ENCODE measurements around the gene NINJ2.

DNA sequence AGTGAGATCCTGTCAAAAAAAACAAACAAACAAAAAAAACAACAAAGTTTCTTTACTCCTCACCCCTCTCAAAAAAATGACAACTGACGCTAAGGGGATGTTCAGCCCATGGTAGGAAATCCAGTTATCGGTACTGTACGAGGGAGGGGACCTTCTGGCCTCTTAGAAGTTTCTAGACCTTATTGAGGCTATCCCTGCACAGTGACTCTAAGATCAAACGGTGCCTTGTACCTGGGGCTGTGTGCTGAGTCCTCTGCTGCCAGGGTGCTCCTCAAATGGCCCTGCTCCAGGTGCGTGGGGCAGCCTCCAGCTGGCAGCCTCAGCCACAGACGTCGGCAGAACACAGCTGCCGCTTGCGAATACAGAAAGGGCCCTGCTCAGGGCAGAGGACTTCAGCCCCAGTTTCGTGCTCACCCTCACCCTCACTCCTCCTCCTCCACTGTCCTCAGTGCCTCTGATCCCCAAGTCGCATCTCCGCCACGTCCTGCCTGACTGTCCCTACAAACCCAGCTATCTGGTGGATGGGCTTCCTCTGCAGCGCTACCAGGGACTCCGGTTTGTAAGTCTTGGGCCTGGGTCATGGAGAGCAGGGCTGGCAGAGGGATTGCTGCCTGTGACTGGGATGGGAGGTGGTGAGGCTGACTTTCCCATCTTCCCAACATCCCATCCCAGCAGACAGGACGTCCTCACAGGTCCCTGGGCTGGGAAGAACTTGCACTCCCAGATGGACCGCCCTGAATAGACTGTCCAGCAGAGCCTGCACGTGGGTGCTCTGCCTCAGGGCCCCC lies 112.6 kb downstream of the NINJ2 start:
- TF ChIP-seq, protein P1, sequence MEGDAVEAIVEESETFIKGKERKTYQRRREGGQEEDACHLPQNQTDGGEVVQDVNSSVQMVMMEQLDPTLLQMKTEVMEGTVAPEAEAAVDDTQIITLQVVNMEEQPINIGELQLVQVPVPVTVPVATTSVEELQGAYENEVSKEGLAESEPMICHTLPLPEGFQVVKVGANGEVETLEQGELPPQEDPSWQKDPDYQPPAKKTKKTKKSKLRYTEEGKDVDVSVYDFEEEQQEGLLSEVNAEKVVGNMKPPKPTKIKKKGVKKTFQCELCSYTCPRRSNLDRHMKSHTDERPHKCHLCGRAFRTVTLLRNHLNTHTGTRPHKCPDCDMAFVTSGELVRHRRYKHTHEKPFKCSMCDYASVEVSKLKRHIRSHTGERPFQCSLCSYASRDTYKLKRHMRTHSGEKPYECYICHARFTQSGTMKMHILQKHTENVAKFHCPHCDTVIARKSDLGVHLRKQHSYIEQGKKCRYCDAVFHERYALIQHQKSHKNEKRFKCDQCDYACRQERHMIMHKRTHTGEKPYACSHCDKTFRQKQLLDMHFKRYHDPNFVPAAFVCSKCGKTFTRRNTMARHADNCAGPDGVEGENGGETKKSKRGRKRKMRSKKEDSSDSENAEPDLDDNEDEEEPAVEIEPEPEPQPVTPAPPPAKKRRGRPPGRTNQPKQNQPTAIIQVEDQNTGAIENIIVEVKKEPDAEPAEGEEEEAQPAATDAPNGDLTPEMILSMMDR (IDR thresholded peaks at IDR 0.05) = no peak
- no peak for TF ChIP-seq POLR2A (IDR thresholded peaks at IDR 0.05)

All from ovary (tissue), 3 donors.